IPS DF 4.7 (cell line): ENCODE results near the gene CAMKMT.
"Not testable (repeated sequence)": the region's sequence is repeated elsewhere in the genome, so short reads cannot be mapped to it uniquely, and the experiment has no call there.

Experiments
- DNase-seq: peaks from one replicate; pipeline ENCODE4 v3.0.0-alpha.2; 2013; ENCODE audit warnings: low spot score; ENCODE audit errors: extremely low read depth

The CAMKMT gene

GRCh38 chr2:44360749-44361329 is 908 bp upstream of the CAMKMT start:
- no peak for DNase-seq

GRCh38 chr2:44362207-44363015 is 664 bp downstream of the CAMKMT start:
- DNase-seq = no peak

- DNase-seq = no peak
Measured at GRCh38 chr2:44364604-44365003, 2.9 kb downstream of the CAMKMT start.

GRCh38 chr2:44367591-44367990 is 5.8 kb downstream of the CAMKMT start:
- no peak for DNase-seq

- DNase-seq = no peak
Measured at GRCh38 chr2:44369392-44369791, 7.6 kb downstream of the CAMKMT start.

DNA sequence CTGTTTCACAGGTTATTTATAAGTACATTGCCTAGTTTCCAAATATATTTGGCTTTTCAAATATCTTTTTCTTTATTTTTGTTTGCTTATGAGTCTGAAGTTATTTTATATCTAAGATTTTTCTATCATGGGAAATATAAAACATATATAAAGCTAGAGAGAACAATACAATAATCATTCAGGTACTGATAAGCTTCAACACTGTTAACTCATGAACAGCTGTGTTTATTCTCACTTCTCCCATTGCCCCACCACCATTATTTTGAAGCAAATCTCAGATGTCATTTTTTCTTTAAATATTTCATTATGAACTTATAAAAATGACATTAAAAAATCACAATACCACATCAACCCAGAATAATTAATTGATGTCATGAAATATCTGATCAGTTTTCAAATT is 9.7 kb downstream of the CAMKMT start:
- no peak for DNase-seq

DNA sequence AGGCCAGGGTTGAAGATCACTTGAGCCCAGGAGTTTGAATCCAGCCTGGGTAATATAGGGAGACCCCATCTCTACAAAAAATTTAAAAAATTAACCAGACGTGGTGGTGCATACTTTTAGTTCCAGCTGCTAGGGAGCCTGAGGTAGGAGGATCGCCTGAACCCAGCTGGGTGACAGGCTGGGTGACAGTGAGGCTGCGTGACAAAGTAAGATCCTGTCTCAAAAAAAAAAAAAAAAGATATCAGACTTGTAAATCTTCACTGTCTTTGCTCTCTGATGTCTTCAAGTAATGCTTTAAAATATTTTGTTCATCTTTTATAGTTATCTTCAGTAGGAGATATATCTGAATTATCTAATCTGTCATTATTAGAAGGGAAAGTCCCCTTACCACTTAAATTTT is 10.5 kb downstream of the CAMKMT start:
- no peak for DNase-seq

DNA sequence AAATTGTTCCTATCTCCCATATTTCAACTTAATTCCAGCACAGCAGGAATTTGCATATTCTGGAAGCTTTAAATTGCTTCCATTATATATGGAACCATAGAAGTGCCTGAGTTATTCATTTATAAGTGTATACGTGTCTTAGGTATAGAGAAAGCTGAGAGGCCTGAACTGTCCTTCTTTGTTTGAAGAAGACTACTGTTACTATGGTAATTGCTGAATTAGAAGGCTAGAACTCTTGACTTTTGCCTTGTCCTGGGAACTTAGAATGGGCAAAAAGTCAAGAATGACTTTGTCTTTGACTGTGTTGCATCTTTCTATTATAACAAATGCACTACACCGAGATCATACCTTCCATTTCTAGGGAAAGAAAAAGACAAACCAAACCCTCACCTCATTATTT is 15.7 kb downstream of the CAMKMT start:
- no peak for DNase-seq

- DNase-seq = not testable (repeated sequence)
Measured at GRCh38 chr2:44385226-44385625, 23.5 kb downstream of the CAMKMT start.

GRCh38 chr2:44388877-44389276 is 27.1 kb downstream of the CAMKMT start:
- DNase-seq = no peak

GRCh38 chr2:44389895-44390294 is 28.1 kb downstream of the CAMKMT start:
- DNase-seq = no peak

GRCh38 chr2:44392338-44392943 is 30.7 kb downstream of the CAMKMT start:
- DNase-seq = no peak

GRCh38 chr2:44397447-44398175 is 35.9 kb downstream of the CAMKMT start:
- DNase-seq = no peak

GRCh38 chr2:44398243-44398897 is 36.6 kb downstream of the CAMKMT start:
- DNase-seq = no peak

- no peak for DNase-seq
Measured at GRCh38 chr2:44420725-44421124, 59.0 kb downstream of the CAMKMT start.

GRCh38 chr2:44424211-44424610 is 62.5 kb downstream of the CAMKMT start:
- DNase-seq = no peak

- DNase-seq = no peak
Measured at GRCh38 chr2:44429034-44429433, 67.3 kb downstream of the CAMKMT start.

GRCh38 chr2:44430342-44430741 is 68.6 kb downstream of the CAMKMT start:
- no peak for DNase-seq

GRCh38 chr2:44433895-44434294 is 72.1 kb downstream of the CAMKMT start:
- peak; percentile 22 for DNase-seq

GRCh38 chr2:44441200-44441599 is 79.5 kb downstream of the CAMKMT start:
- DNase-seq = no peak

- DNase-seq = no peak
Measured at GRCh38 chr2:44442019-44442418, 80.3 kb downstream of the CAMKMT start.
